Colonic mucosa (tissue), 4 donors: ENCODE measurements around the gene MTPN. TPM values are rescaled to one million over a fixed set of nuclear protein-coding genes. Genes with fewer than 3 reads are reported as not detected.
A peak's percentile ranks its signal among the peaks of the same experiment; 100 is the strongest.

Experiments
- DNase-seq: peaks from one replicate; pipeline ENCODE4 v3.0.0-alpha.2; 2020
- H3K27ac ChIP-seq: fragments of 200-600 bp; one replicate; pipeline ENCODE4 v1.8.0; 2021
- H3K27me3 ChIP-seq: fragments of 200-600 bp; one replicate; pipeline ENCODE4 v1.8.0; 2021
- H3K36me3 ChIP-seq: fragments of 200-600 bp; one replicate; pipeline ENCODE4 v1.8.0; 2021
- H3K4me1 ChIP-seq: fragments of 200-600 bp; one replicate; pipeline ENCODE4 v1.8.0; 2021; ENCODE audit warnings: mild to moderate bottlenecking
- H3K4me3 ChIP-seq: fragments of 200-600 bp; one replicate; pipeline ENCODE4 v1.8.0; 2021
- H3K9ac ChIP-seq, 2 donors: one replicate each; pipeline ENCODE4 v1.7.0; 2013; ENCODE audit warnings: control low read depth in 2 of 2, low read depth in 2 of 2, low read length in 2 of 2
- H3K9me3 ChIP-seq: fragments of 200-600 bp; one replicate; pipeline ENCODE4 v1.8.0; 2021
- CTCF ChIP-seq: fragments of 200-600 bp; IDR thresholded peaks from one replicate; pipeline ENCODE4 v1.8.0; 2022; ENCODE audit warnings: antibody characterized with exemption, mild to moderate bottlenecking
- intact Hi-C: fragments of 100-400 bp; cut with DNase I; formaldehyde crosslinking; loops from one replicate; pipeline ENCODE4 v1.14.1; 2022
- total RNA-seq, 2 donors: library from RNA; stranded (reverse); fragmentation: NEBNext Ultra II Directional in 1 of 2; extraction: Animal tissue kit (Norgen Biotek cat#: 25700) in 1 of 2; gene quantifications; one replicate each; pipeline ENCODE4 v1.2.1, GENCODE V29; 2021
- donor health status: healthy.
- donor health status: DM: no; HTN: no; CAD: no.
- donor health status: DM: no; HTN: no; CAD: no.

MTPN gene
- total RNA-seq, 2 donors from 2014 or later: 101 to 109 TPM

GRCh38 chr7:135990258-135990657 is 13.1 kb upstream of the MTPN start:
- no peaks in the 10 kb centered on the region for H3K27me3 ChIP-seq
- no peak for TF ChIP-seq CTCF
- H3K27ac ChIP-seq: no peak overlapping the region
- H3K4me3 ChIP-seq: no peak overlapping the region
- intact Hi-C loops: no loop called here
- no peaks in the 10 kb centered on the region for H3K9me3 ChIP-seq
- no peak overlapping the region for H3K9ac ChIP-seq
- H3K36me3 ChIP-seq: no peaks in the 10 kb centered on the region
- no peak for DNase-seq
- H3K4me1 ChIP-seq: no peaks in the 10 kb centered on the region

GRCh38 chr7:135981958-135982646 is 4.9 kb upstream of the MTPN start:
- no peak for TF ChIP-seq CTCF
- intact Hi-C loops: no loop called here

GRCh38 chr7:135980665-135981180 is 3.6 kb upstream of the MTPN start:
- H3K27ac ChIP-seq: peak overlapping the region; percentile 45
- peak; percentile 20 for DNase-seq
- no peak for TF ChIP-seq CTCF
- no peaks in the 10 kb centered on the region for H3K4me1 ChIP-seq
- H3K27me3 ChIP-seq: no peaks in the 10 kb centered on the region
- H3K4me3 ChIP-seq: no peak overlapping the region
- H3K9ac ChIP-seq: no peak overlapping the region
- no peaks in the 10 kb centered on the region for H3K36me3 ChIP-seq
- intact Hi-C loops: no loop called here
- H3K9me3 ChIP-seq: no peaks in the 10 kb centered on the region

More at GRCh38 chr7:135981958-135982646, 4.9 kb upstream of the MTPN start:
- Histone ChIP-seq H3K4me3 (no peak overlapping the region), H3K27me3 (no peaks in the 10 kb centered on the region), H3K4me1 (no peaks in the 10 kb centered on the region), H3K9me3 (no peaks in the 10 kb centered on the region), H3K36me3 (no peaks in the 10 kb centered on the region), H3K9ac (no peak overlapping the region), H3K27ac (no peak overlapping the region)
- DNase-seq: no peak

DNA sequence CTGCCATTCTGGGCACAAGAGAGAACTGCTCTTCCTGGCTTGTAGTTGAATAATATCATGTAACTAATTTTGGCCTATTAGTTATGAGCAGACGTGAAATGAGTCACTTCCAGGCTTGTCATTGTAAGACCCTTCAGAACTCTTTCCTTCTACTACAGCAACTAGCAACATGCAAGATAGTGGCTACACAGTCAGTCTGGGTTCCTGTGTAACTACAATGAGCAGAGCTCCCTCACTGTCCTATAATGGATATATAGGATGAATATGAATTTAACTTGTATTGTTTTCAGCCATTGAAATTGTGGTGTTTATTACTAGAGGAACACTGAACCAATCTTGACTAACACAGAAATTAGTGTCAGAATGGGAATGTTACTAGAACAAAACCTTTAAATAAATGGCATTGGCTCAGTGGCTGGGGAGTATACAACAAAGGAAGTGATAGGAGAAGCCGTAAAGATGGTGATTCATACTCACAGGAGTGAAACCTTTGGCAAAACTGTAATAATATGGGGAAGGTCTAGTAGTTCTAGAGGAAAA is 2.9 kb upstream of the MTPN start:
- H3K4me3 ChIP-seq: no peak overlapping the region
- no peak for TF ChIP-seq CTCF
- intact Hi-C loops: no loop called here
- H3K27me3 ChIP-seq: no peaks in the 10 kb centered on the region
- no peak overlapping the region for H3K9ac ChIP-seq
- no peaks in the 10 kb centered on the region for H3K36me3 ChIP-seq
- peak overlapping the region; percentile 45 for H3K27ac ChIP-seq
- DNase-seq: no peak
- H3K9me3 ChIP-seq: no peaks in the 10 kb centered on the region
- H3K4me1 ChIP-seq: no peaks in the 10 kb centered on the region

DNA sequence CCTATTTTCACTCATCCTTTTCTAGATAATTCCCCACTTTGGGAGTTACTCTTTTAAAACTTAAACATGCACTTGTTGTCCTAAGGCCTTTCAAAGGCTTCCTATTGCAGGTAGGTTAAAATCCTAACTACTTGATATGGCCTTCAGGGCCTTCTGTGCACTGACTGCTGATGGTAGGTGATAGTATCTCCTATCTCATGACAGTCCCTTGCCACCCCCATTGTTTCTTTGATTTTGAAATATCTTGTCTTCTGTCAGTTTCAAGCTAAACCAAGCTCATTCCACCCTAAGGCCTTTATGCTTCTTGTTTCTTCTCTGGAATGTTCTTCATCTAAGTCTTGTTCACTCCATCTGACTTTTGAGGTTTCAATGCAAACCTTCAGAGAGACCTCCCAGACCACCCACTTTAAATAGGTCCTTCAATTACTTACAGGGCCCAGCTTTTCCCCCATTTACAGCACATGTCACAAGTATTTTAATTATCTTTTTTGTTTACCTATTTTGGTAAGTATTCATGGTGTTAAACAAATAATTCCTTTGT is 2.4 kb upstream of the MTPN start:
- H3K27ac ChIP-seq: peak overlapping the region; percentile 45
- intact Hi-C loops: loop anchor here (10.0 kb wide), 1 partner anchor 315 kb away; the partner anchor contains the start of gene STMP1
- no peak overlapping the region for H3K9ac ChIP-seq
- H3K9me3 ChIP-seq: no peaks in the 10 kb centered on the region
- H3K36me3 ChIP-seq: no peaks in the 10 kb centered on the region
- H3K4me3 ChIP-seq: no peak overlapping the region
- DNase-seq: no peak
- H3K4me1 ChIP-seq: no peaks in the 10 kb centered on the region
- H3K27me3 ChIP-seq: no peaks in the 10 kb centered on the region
- no peak for TF ChIP-seq CTCF
